Heart right ventricle (tissue), 16 donors: Measurements from ENCODE around the gene MINAR1. TPM values are rescaled to one million over a fixed set of nuclear protein-coding genes. Genes with fewer than 3 reads are reported as not detected.

Source experiments
- ATAC-seq, 8 donors: fragments of 200-7000 bp; cut with Tn5 transposase; one replicate each; pipeline ENCODE4 v1.9.1; 2020; ENCODE audit warnings: mild to moderate bottlenecking in 8 of 8, moderate library complexity in 8 of 8, moderate number of reproducible peaks in 1 of 8
- DNase-seq, 2 donors: peaks; one replicate each; pipeline ENCODE4 v3.0.0-alpha.2; 2020
- H3K27ac ChIP-seq, 10 donors: fragments of 200-600 bp; sonication (generic) in 2 of 10; one replicate each; pipeline versions ENCODE4 v1.5.0 to v1.8.0; 2020 to 2022; ENCODE audit warnings: mild to moderate bottlenecking in 3 of 10
- H3K27me3 ChIP-seq, 7 donors: fragments of 200-600 bp; one replicate each; pipeline ENCODE4 v1.8.0; 2021 to 2022; ENCODE audit warnings: mild to moderate bottlenecking in 2 of 7
- H3K36me3 ChIP-seq, 9 donors: fragments of 200-600 bp; sonication (generic) in 1 of 9; one replicate each; pipeline versions ENCODE4 v1.5.0 to v1.8.0; 2020 to 2022; ENCODE audit warnings: mild to moderate bottlenecking in 2 of 9
- H3K4me1 ChIP-seq, 9 donors: fragments of 200-600 bp; sonication (generic) in 1 of 9; one replicate each; pipeline versions ENCODE4 v1.5.0 to v1.8.0; 2020 to 2022; ENCODE audit warnings: mild to moderate bottlenecking in 4 of 9
- H3K4me3 ChIP-seq, 10 donors: fragments of 200-600 bp; sonication (generic) in 2 of 10; one replicate each; pipeline versions ENCODE4 v1.5.0 to v1.8.0; 2020 to 2022; ENCODE audit warnings: mild to moderate bottlenecking in 7 of 10, moderate library complexity in 2 of 10
- H3K9me3 ChIP-seq, 11 donors: fragments of 200-600 bp in 10 of 11; sonication (generic) in 2 of 11; one replicate each; pipeline versions ENCODE4 v1.5.0 to v1.8.0; 2013 to 2022; ENCODE audit warnings: mild to moderate bottlenecking in 2 of 11, control low read depth in 1 of 11, moderate library complexity in 1 of 11
- WGBS, 2 donors: extraction: QIAGEN DNeasy Blood & Tissue Kit; methylation state at CpG; one replicate each; pipeline ENCODE4 v1.1.7; 2013; ENCODE audit warnings: inconsistent platforms in 1 of 2; 5-methylcytosine and 5-hydroxymethylcytosine counted together
- intact Hi-C, 10 donors: fragments of 100-400 bp; cut with DNase I; formaldehyde crosslinking; loops; one replicate each; pipeline versions ENCODE4 v1.11.1 to v1.14.2; 2022
- polyA plus RNA-seq, 2 donors: library from polyadenylated mRNA; stranded (reverse); fragments of 200-250 nt; gene quantifications; one replicate each; pipeline ENCODE4 v1.2.3, GENCODE V29; 2013
- total RNA-seq, 10 donors: library from RNA; stranded (reverse); fragmentation: NEBNext Ultra II Directional in 3 of 10; extraction: Animal tissue kit (Norgen Biotek cat#: 25700) in 3 of 10; gene quantifications; one replicate each; pipeline versions ENCODE4 v1.2.1 to v1.2.4, GENCODE V29; 2021 to 2023
- TF ChIP-seq, protein P1 (sequence below), 9 donors: fragments of 200-600 bp; sonication (generic) in 2 of 9; IDR thresholded peaks; one replicate each; pipeline versions ENCODE4 v1.5.0 to v1.8.0; 2021 to 2022; ENCODE audit warnings: antibody characterized with exemption in 9 of 9, mild to moderate bottlenecking in 5 of 9, moderate library complexity in 1 of 9
- donor health status: Arrhythmogenic right ventricular cardiomyopathy.
- donor health status: ischemic (EF 13 %, LVEDD 7.1; RV severe dilation, severe dysfunction).
- donor health status: healthy with polysubstance abuse.
- donor health status: DM: no; HTN: yes; CAD: no.
- donor health status: DM: no; HTN: no; CAD: no.
- donor health status: ischemic (EF 25% LVEDD 6.9; RV normal size, moderate dysfunction).
- donor health status: ischemic (EF 25% LVEDD 5.7; RV mildly dilated, moderate dysfunction).
- donor health status: healthy.
- donor health status: DM: yes; HTN: yes; CAD: no.
- donor health status: Ischemic cardiomyopathy.
- donor health status: ischemic (EF 35%, LVEDD 5.7; RV mildly dilated, moderate dysfunction).
- donor health status: nonischemic (EF 11% LVEDD 7.7; RV severe dilation, severe dysfunction).
- donor health status: DM: yes; HTN: yes; CAD: no.
- donor health status: PGD.
- donor health status: ischemic (EF 29% LVEDD 5.4; RV normal size, mild dysfunction).
- donor health status: nonischemic (EF 23%, LVEDD 6.1; RV moderate dilation, normal function).

Gene MINAR1
- total and polyA plus RNA-seq, 12 donors, result under 0.01 to 0.28 (median 0.06) TPM

DNA sequence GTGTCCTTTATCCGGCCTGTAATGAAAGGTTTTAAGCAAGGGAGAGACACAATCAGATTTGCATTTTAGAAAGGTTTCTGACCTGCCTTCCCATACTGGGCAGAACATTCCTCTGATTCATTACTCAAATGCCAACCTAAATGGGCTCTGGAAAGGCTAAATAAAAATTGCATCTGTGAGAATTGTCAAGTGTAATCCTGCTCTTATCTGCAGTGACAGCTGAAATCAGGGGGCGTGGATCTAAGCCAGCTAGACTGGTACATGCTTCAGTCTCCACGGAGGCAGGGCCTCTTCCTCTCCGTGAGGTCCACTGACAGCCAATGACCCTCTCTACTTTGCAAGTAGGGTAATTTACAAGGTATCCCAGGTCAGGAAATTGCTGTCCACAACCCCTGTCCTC, 32.5 kb upstream of the MINAR1 start:
- Histone ChIP-seq H3K27ac (no peak overlapping the region), H3K9me3 (no peaks in the 10 kb centered on the region), H3K36me3 (no peaks in the 10 kb centered on the region), H3K4me3 (no peak overlapping the region), H3K4me1 (no peaks in the 10 kb centered on the region), H3K27me3 (peaks cover 0 to 5% (median 0%) of the 10 kb centered on the region in 7 donors)
- no peak for DNase-seq
- intact Hi-C loops, result no loop called here
- WGBS, 2 donors, result 50 to 66% methylated on average over 4 of the region's 4 CpGs
- no peak for ATAC-seq
- TF ChIP-seq, protein P1, sequence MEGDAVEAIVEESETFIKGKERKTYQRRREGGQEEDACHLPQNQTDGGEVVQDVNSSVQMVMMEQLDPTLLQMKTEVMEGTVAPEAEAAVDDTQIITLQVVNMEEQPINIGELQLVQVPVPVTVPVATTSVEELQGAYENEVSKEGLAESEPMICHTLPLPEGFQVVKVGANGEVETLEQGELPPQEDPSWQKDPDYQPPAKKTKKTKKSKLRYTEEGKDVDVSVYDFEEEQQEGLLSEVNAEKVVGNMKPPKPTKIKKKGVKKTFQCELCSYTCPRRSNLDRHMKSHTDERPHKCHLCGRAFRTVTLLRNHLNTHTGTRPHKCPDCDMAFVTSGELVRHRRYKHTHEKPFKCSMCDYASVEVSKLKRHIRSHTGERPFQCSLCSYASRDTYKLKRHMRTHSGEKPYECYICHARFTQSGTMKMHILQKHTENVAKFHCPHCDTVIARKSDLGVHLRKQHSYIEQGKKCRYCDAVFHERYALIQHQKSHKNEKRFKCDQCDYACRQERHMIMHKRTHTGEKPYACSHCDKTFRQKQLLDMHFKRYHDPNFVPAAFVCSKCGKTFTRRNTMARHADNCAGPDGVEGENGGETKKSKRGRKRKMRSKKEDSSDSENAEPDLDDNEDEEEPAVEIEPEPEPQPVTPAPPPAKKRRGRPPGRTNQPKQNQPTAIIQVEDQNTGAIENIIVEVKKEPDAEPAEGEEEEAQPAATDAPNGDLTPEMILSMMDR (IDR thresholded peaks at IDR 0.05), result no peak

DNA sequence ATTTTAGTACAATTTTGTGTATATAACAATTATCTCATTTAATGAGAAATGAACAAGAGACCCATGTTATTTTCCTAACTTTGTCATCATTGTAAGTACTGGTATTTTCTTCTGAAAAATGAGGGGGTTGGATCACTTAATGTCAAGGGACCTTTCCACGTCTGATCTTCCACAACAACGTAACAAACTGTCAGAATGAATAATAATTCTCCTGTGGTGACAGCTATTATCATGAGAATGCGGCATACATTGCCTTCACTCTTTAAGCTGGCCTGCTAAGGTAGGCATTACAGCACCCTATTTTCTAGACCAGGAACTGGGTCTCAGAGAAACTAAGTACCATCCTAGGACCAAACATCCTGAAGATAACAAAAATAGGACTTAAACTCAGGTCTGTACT, 31.5 kb upstream of the MINAR1 start:
- Histone ChIP-seq H3K4me1 (no peaks in the 10 kb centered on the region), H3K27ac (no peak overlapping the region), H3K4me3 (no peak overlapping the region), H3K27me3 (peaks cover 0 to 12% (median 0%) of the 10 kb centered on the region in 7 donors), H3K9me3 (no peaks in the 10 kb centered on the region), H3K36me3 (no peaks in the 10 kb centered on the region)
- TF ChIP-seq, protein P1 (IDR thresholded peaks at IDR 0.05), result no peak
- DNase-seq, result no peak
- intact Hi-C loops, result no loop called here
- no peak for ATAC-seq
- WGBS, 2 donors, result 74 to 84% methylated on average over 3 of the region's 3 CpGs

DNA sequence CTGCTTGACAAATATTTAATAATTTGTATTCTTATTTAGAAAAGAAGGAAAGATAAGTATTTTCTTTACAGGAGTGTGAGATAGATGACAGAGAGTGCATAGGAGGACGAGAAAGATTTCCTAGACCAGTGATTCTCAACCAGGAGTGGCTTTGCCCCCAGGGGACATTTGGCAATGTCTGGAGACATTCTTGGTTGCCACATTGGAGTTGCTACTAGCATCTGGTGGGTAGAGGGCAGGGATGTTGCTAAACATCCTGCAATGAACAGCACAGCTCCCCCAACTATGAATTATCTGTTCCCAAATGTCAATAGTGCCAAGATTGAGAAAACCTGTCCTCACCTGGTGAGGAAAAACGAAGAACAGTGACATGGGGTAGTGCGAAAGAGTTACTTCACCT, 30.8 kb upstream of the MINAR1 start:
- ATAC-seq, result no peak

DNA sequence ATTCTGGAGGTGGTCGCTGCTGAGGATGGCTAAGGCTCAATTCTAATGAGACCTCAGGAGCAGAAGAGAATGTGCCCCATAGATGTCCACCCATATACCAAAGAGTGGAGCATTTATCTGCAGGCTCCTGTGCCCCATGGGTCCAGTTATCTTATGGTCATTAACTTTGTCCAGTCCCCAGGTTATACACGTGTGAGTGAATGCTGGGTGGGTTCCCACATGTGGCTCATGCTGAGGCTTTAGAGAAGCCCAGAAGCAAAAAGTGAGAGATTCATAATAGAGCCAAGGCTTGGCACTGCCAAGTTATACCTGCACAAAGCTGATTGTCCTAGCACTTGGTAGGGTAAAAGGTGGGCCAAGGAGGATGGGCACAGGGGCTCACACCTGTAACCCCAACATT, 30.0 kb upstream of the MINAR1 start:
- no peak overlapping the region for H3K4me3 ChIP-seq
- DNase-seq (no peak), ATAC-seq (no peak)
- intact Hi-C loops, result no loop called here
- TF ChIP-seq, protein P1 (IDR thresholded peaks at IDR 0.05), result no peak
- H3K9me3 ChIP-seq, result no peaks in the 10 kb centered on the region
- no peaks in the 10 kb centered on the region for H3K36me3 ChIP-seq
- peaks cover 0 to 15% (median 0%) of the 10 kb centered on the region in 7 donors for H3K27me3 ChIP-seq
- 87 to 88% methylated on average over 2 of the region's 2 CpGs for WGBS, 2 donors
- H3K27ac ChIP-seq, result no peak overlapping the region
- H3K4me1 ChIP-seq, result no peaks in the 10 kb centered on the region

More for the DNA sequence above, 30.8 kb upstream of the MINAR1 start:
- Histone ChIP-seq H3K4me3 (no peak overlapping the region), H3K27me3 (peaks cover 0 to 12% (median 0%) of the 10 kb centered on the region in 7 donors), H3K36me3 (no peaks in the 10 kb centered on the region), H3K4me1 (no peaks in the 10 kb centered on the region), H3K27ac (no peak overlapping the region), H3K9me3 (no peaks in the 10 kb centered on the region)
- intact Hi-C loops, result no loop called here
- 55 to 59% methylated on average over 3 of the region's 3 CpGs for WGBS, 2 donors
- no peak for DNase-seq
- TF ChIP-seq, protein P1 (IDR thresholded peaks at IDR 0.05), result no peak
